ENCODE measurements around the gene ZNF581.
A peak's percentile ranks its signal among the peaks of the same experiment; 100 is the strongest.

The ZNF581 gene, protein sequence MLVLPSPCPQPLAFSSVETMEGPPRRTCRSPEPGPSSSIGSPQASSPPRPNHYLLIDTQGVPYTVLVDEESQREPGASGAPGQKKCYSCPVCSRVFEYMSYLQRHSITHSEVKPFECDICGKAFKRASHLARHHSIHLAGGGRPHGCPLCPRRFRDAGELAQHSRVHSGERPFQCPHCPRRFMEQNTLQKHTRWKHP

DNA sequence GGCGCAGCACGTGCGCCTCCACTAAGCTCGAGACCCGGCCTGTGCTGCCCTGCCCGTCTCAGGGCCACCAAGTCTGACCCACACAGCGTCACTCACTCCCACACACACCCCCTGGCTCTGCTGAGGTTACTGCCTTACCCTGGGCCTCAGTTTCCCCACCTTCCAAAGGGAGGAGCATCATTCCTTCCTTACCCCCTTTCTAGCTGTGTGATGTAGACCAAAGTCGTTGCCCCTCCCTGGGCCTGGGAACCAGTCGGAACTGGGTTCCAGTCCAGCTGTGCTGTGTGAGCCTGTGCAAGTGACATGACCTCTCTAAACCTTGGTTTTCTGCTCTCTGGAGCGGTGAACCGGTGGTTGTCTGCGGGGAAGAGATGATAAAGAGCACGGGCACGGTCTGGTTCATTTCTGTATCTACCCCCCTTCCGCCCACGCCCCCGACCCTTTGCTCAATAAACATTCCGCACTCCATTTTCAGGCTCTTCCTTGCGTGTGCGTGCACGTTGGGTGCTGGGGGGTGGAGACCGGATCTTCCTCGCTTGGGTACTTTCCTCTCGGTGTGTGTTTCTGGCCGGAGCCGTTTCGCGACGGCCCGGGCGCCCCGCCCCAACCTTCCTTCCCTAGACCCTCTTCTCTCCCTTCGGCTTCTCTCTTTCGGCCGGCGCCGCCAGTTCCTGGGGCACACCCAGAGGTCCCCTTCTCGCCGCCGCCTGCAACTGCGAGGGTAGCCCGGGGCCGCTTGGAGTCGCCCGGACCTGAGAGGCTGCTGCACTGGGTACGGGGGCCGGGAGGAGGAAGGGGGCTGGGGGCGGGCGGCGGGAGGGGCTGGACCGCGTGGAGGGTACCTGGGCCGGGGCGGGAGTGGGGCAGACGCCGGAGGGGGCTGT lies at the start of gene ZNF581:
ZNF581 (plus strand) TSS at position 647 of the 884 bp plus-strand sequence. CDS start 923 bp downstream, outside the sequence.
- Histone ChIP-seq H3K4me3 (peak within 1 kb of the TSS; percentile 78), H3K36me3 (replicated peaks) (peaks cover 25% of the 10 kb centered on the region), H3K27me3 (ENCODE audit: low read depth) (no peaks in the 10 kb centered on the region), H3K4me1 (peaks cover 26% of the 10 kb centered on the region), H3K9me3 (no peaks in the 10 kb centered on the region)
- peak; percentile 69 to 87 for DNase-seq (ENCODE audit: low spot score in 2 of 2)
- in situ Hi-C loops (cut with MboI; ENCODE audit: low sequenced_read_pairs), result no loop called here

DNA sequence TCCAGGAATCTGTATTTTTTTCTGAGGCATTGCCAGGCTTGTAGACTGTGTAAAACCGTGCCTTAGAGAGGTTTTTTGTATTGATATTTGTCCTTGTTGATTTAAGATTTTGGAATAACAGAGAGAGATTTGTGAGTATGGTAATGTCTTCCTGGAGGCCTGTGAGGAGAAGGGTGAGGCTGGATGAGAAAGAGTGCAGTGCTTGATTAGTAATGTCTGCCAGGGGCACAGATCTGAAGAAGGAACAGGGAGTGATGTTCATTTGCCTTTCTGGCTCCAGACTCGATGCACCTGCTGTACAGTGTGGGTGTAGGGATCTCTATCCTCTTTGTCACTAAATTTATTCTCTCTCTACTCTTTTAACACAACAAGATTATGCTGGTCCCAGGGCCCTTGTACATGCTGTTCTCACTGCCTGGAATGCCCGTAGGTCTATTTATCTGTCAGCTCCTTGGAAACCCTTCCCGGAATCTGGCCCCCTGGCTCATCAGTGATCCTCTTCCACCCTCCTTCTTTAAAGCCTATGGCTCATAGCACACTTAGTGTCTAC lies 48.4 kb upstream of the ZNF581 start:
- H3K9me3 ChIP-seq, result no peaks in the 10 kb centered on the region
- peaks cover 7% of the 10 kb centered on the region for H3K4me1 ChIP-seq
- H3K36me3 ChIP-seq (replicated peaks), result peaks cover 23% of the 10 kb centered on the region
- H3K27me3 ChIP-seq (ENCODE audit: low read depth), result no peaks in the 10 kb centered on the region
- no peak for DNase-seq (ENCODE audit: low spot score in 2 of 2)
- in situ Hi-C loops (cut with MboI; ENCODE audit: low sequenced_read_pairs), result no loop called here
- H3K4me3 ChIP-seq, result no peak overlapping the region

DNA sequence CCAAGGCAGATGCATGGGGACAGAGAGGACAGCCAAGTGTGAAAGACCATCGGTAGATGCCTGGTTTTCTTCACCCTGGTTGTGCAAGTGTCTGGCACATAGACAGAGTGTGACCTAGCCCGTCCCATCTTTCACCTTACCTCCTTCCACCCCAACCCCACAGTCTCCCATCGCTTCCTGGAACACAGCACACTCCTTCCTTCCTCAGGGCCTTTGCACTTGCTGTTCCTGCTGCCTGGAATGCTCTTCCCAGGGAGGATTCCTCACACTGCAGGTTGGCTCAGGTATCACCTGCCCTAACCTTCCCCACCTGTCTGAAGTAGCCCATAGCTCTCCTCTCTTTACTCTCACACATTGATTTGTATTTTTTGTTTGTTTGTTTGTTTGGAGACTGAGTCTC lies 47.1 kb upstream of the ZNF581 start:
- Histone ChIP-seq H3K27me3 (ENCODE audit: low read depth) (no peaks in the 10 kb centered on the region), H3K4me1 (peaks cover 13% of the 10 kb centered on the region), H3K4me3 (no peak overlapping the region), H3K9me3 (no peaks in the 10 kb centered on the region), H3K36me3 (replicated peaks) (peaks cover 23% of the 10 kb centered on the region)
- in situ Hi-C loops (cut with MboI; ENCODE audit: low sequenced_read_pairs), result no loop called here
- no peak for DNase-seq (ENCODE audit: low spot score in 2 of 2)

DNA sequence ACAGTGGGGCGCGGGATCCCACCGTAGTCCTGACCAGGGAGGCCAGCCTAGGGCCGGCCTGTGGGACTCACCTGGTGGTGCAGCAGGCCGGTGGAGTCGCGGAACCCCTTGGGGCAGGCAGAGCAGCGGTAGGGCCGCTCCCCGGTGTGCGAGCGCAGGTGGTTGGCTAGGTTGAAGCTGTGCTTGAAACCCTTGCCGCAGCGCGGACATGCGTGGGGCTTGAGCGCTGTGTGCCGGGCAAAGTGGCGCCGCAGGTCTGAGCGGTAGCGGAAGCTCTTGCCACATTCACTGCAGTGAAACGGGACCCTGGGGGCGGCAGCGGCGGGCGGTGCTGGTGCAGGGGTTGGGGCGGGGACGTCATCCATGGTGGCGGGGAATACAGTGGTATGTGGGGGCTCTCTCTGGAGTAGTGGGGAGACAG lies 45.9 kb upstream of the ZNF581 start:
- Histone ChIP-seq H3K36me3 (replicated peaks) (peaks cover 23% of the 10 kb centered on the region), H3K4me3 (no peak overlapping the region), H3K9me3 (no peaks in the 10 kb centered on the region), H3K4me1 (peaks cover 13% of the 10 kb centered on the region), H3K27me3 (ENCODE audit: low read depth) (no peaks in the 10 kb centered on the region)
- in situ Hi-C loops (cut with MboI; ENCODE audit: low sequenced_read_pairs), result no loop called here
- DNase-seq (ENCODE audit: low spot score in 2 of 2), result no peak

DNA sequence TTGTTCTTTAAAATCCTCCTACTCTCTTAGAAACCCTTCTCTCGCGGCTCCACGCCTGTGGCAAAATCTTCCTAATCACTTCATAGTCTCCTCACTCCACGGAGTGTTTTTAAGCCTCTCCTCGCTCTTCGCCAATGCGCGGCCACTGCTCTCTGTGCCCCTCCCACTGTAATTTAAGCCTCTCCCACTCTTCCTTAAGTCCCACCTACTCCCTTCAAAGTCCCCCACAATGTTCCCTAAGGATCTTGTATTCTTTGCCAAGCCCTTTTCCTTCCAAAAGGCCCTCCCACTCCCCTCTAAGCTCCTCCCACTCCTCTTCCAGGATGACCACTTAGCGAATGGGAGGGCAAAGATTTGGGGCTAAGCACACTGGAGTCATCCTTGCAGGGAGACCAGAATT lies 45.4 kb upstream of the ZNF581 start:
- H3K27me3 ChIP-seq (ENCODE audit: low read depth), result no peaks in the 10 kb centered on the region
- DNase-seq (ENCODE audit: low spot score in 2 of 2), result peak in 1 of 2 experiments; percentile 34
- peaks cover 13% of the 10 kb centered on the region for H3K4me1 ChIP-seq
- peaks cover 23% of the 10 kb centered on the region for H3K36me3 ChIP-seq (replicated peaks)
- no peak overlapping the region for H3K4me3 ChIP-seq
- in situ Hi-C loops (cut with MboI; ENCODE audit: low sequenced_read_pairs), result no loop called here
- H3K9me3 ChIP-seq, result no peaks in the 10 kb centered on the region

DNA sequence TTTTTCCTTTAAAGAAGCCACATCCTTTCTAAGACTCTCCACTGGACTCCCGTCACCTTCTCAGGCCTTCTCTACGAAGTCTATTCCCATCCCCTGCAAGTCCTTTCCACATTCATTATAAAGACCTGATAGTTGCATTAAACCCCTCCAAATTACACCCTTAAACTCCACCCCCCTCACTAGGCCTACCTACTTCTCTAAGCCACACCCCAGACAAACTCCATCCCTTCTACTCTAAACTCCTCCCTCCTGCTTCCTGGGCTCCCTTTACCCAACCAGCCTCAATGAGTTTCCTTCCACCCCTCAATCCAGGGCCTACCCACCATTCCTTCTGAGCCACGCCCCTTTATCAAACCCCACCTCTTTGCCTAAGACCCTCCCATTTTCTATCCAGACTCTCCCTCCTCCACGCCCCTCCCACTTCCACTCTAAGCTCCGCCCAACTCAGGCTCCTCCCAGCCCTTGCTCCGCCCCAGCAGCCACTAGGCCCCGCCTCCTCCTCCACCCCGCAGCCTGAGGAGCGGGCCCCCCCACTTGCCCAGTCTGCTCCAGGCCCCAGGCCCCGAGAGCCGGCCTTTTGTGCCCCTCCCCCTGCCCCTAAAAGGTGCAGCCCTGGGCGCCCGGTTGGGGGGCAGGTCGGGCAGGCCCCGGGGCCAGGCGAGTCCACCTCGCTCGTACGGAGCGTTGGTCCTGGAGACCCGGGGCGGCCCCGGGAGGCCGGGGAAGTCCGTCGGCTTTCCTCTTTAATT lies 44.6 kb upstream of the ZNF581 start:
- Histone ChIP-seq H3K36me3 (replicated peaks) (peaks cover 20% of the 10 kb centered on the region), H3K4me1 (peaks cover 13% of the 10 kb centered on the region), H3K9me3 (no peaks in the 10 kb centered on the region), H3K27me3 (ENCODE audit: low read depth) (no peaks in the 10 kb centered on the region), H3K4me3 (peak overlapping the region; percentile 98)
- in situ Hi-C loops (cut with MboI; ENCODE audit: low sequenced_read_pairs), result no loop called here
- peak; percentile 93 to 97 for DNase-seq (ENCODE audit: low spot score in 2 of 2)

DNA sequence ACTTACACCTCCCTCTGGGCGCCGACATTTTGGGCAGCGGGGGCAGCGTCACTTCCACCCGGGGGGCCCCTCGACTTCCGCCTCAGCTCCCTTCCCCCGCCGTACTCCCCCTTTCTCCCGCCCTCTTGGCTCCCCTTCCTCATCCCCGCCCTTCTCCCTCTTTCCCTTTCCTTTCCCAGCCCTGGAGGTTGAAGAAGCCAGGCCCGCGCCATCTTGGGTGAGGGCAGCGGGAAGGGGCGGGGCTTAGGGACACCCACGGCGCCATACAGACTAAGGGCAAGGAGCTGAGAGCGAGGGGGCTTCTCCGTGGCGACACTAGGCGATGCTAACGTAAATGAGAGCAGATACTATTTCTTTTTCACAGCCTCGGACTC lies 44.0 kb upstream of the ZNF581 start, which contains the start of gene FIZ1:
FIZ1 (minus strand) TSS at position 50 of the 374 bp plus-strand sequence. CDS start 1,652 bp downstream, outside the sequence.
- peak; percentile 96 to 99 for DNase-seq (ENCODE audit: low spot score in 2 of 2)
- Histone ChIP-seq H3K4me3 (peak within 1 kb of the TSS; percentile 98), H3K9me3 (no peaks in the 10 kb centered on the region), H3K27me3 (ENCODE audit: low read depth) (no peaks in the 10 kb centered on the region), H3K36me3 (replicated peaks) (peaks cover 20% of the 10 kb centered on the region), H3K4me1 (peaks cover 14% of the 10 kb centered on the region)
- in situ Hi-C loops (cut with MboI; ENCODE audit: low sequenced_read_pairs), result no loop called here

DNA sequence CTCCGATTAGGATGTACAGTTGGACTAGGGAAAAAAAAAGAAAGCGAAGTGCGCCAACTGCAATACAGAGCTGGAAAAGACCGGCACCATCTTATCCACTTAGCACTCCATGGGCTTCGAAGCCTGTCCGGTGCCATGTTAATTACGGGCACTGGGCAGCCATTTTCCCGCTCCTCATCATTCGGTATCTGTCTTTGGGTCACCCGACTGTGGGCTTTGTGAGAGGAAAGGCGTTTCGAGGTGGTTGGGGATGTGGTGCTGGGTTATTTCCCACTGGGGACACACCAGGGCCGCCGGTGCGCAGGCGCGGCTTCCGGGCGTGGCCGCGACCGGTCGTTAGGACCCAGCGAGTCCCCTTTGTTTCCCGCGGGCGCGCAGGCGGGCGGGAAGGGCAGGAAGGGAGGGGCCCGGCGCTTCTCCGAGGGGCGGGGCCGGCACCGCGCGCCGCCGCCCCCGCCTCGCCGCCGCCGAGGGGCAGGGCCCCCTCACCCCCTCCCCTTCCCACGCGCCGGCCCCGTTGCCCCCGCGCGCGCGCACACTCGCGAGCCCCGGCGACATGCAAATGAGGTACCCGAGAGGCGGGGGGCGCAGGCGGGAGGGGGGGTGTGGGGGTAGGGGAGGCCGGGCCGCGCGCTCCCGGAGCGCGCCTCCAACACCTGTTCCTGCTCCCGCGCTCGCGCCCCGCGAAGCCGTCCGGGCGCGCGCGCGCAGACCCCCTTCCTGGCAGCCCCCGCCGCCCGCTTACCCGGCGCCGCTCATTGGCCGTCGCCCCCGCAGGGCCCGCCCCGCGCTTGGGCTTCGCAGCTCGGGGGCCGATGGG lies 43.4 kb upstream of the ZNF581 start, which contains the start of gene ZNF524:
ZNF524 (plus strand) TSS at position 447 of the 820 bp plus-strand sequence. CDS start 1,825 bp downstream, outside the sequence.
- H3K36me3 ChIP-seq (replicated peaks), result peaks cover 17% of the 10 kb centered on the region
- no peaks in the 10 kb centered on the region for H3K9me3 ChIP-seq
- no peaks in the 10 kb centered on the region for H3K27me3 ChIP-seq (ENCODE audit: low read depth)
- H3K4me1 ChIP-seq, result peaks cover 17% of the 10 kb centered on the region
- in situ Hi-C loops (cut with MboI; ENCODE audit: low sequenced_read_pairs), result no loop called here
- peak within 1 kb of the TSS; percentile 98 for H3K4me3 ChIP-seq
- peak; percentile 85 to 89 for DNase-seq (ENCODE audit: low spot score in 2 of 2)

DNA sequence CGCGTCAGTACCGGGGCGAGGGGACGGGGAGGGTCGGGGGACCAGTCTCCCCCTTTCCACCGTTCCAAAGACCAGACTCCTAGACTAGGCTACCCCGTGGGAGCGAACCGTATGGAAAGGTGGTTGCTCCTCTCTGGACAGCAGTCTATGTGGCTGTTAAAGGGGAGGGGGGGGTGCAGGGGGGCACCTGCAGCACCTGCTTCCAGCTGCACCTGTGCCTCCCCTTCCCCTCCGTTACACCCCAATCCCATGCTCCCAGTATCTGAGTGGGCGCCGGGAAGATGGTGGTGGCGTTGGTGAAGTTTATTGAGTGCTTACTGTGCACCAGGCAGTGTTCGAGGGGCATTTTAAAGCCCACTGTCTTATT lies 42.8 kb upstream of the ZNF581 start:
- no peaks in the 10 kb centered on the region for H3K9me3 ChIP-seq
- in situ Hi-C loops (cut with MboI; ENCODE audit: low sequenced_read_pairs), result no loop called here
- H3K4me3 ChIP-seq, result peak overlapping the region; percentile 98
- no peak for DNase-seq (ENCODE audit: low spot score in 2 of 2)
- H3K27me3 ChIP-seq (ENCODE audit: low read depth), result no peaks in the 10 kb centered on the region
- peaks cover 17% of the 10 kb centered on the region for H3K4me1 ChIP-seq
- H3K36me3 ChIP-seq (replicated peaks), result peaks cover 11% of the 10 kb centered on the region

DNA sequence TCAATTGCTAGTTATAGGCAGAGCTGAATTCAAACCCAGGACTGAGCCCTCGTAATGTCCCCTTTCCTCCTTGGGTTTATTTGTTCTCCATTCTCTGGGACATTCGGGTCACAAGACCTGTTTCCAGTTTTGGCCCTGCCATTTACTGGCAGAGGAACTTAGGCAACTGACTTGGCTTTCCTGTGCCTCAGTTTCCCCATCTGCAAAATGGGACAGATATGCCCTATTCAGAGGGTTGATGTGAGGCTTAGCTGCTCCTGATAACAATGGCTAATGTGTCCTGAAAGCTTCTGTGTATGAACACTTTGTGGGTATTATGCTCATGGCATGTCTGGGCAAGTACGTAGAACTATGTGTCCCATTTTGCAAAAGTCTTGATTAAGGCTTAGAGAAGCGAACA lies 42.4 kb upstream of the ZNF581 start:
- Histone ChIP-seq H3K27me3 (ENCODE audit: low read depth) (no peaks in the 10 kb centered on the region), H3K9me3 (no peaks in the 10 kb centered on the region), H3K4me1 (peaks cover 17% of the 10 kb centered on the region), H3K36me3 (replicated peaks) (peaks cover 10% of the 10 kb centered on the region), H3K4me3 (peak overlapping the region; percentile 98)
- peak in 1 of 2 experiments; percentile 28 for DNase-seq (ENCODE audit: low spot score in 2 of 2)
- in situ Hi-C loops (cut with MboI; ENCODE audit: low sequenced_read_pairs), result no loop called here

DNA sequence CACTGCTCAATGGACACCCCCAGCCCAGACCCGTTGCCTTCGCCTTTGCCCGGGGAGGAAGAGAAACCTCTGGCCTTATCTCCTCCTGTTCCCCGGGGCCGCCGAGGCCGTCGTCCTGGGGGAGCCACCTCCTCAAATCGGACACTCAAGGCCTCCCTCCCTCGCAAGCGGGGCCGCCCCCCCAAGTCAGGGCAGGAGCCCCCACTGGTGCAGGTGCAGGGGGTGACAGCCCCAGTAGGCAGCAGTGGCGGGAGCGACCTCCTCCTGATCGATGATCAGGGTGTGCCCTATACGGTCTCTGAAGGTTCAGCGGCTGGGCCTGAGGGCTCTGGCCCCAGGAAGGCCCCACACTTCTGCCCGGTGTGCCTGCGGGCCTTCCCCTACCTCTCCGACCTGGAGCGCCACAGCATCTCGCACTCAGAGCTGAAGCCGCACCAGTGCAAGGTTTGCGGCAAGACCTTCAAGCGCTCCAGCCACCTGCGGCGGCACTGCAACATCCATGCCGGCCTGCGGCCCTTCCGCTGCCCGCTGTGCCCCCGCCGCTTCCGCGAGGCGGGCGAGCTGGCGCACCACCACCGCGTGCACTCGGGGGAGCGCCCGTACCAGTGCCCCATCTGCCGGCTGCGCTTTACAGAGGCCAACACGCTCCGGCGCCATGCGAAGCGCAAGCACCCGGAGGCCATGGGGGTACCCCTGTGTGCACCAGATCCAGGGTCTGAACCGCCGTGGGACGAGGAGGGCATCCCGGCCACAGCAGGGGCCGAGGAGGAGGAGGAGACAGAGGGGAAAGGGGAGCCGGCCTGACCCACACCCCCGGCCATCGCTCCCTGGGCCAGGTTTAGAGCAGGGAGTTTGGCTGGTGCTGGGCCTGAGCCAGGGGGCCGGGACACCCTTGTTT lies 41.1 kb upstream of the ZNF581 start:
- in situ Hi-C loops (cut with MboI; ENCODE audit: low sequenced_read_pairs), result no loop called here

DNA sequence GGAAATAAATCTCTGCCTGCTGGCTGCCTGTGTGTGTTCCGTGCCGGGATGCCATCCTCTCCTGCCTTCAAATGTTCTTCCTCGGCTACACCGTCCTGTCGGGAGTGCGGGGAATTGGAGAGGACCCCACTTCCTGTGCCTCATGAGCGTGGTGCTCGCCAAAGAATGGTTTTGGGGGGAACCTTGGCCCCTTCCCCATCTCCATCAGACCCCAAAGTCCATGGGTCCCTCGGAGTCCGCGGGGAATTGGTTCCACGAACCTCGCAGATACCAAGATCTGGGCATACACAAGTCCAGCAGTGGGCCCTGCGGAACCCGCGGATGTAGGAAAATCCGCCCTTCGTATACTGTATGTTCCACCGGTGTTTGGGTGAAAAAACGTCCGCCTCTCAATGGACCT lies 40.3 kb upstream of the ZNF581 start:
- DNase-seq (ENCODE audit: low spot score in 2 of 2), result no peak
- peaks cover 17% of the 10 kb centered on the region for H3K4me1 ChIP-seq
- H3K36me3 ChIP-seq (replicated peaks), result no peaks in the 10 kb centered on the region; the same call in none of the 2 replicates
- H3K9me3 ChIP-seq, result no peaks in the 10 kb centered on the region
- no peaks in the 10 kb centered on the region for H3K27me3 ChIP-seq (ENCODE audit: low read depth)
- no peak overlapping the region for H3K4me3 ChIP-seq
- in situ Hi-C loops (cut with MboI; ENCODE audit: low sequenced_read_pairs), result no loop called here

More for the DNA sequence above, 41.1 kb upstream of the ZNF581 start:
- Histone ChIP-seq H3K27me3 (ENCODE audit: low read depth) (no peaks in the 10 kb centered on the region), H3K4me1 (peaks cover 17% of the 10 kb centered on the region), H3K9me3 (no peaks in the 10 kb centered on the region), H3K4me3 (no peak overlapping the region), H3K36me3 (replicated peaks) (peaks cover 1% of the 10 kb centered on the region)
- no peak for DNase-seq (ENCODE audit: low spot score in 2 of 2)

All from HAP-1 (cell line).